Stimulated activated CD8-positive, alpha-beta memory T cell treated with anti-CD3 and anti-CD28 coated beads, Interleukin-12 subunit alpha, Interleukin-12 subunit beta, amount 100 ng/mL, for 24 hours (primary cell): ENCODE results near the gene TCEAL9.
"Not testable (repeated sequence)": the region's sequence is repeated elsewhere in the genome, so short reads cannot be mapped to it uniquely, and the experiment has no call there.

Experiments
- DNase-seq: peaks from one replicate; pipeline ENCODE4 v3.0.0-alpha.2; 2020; ENCODE audit errors: extremely low read depth

The TCEAL9 gene

GRCh38 chrX:103373581-103373980 is 17.3 kb downstream of the TCEAL9 start:
- no peak for DNase-seq

GRCh38 chrX:103376118-103376978 is 20.0 kb downstream of the TCEAL9 start, which contains the start of gene BEX3:
TSS of gene BEX3 (plus strand) at chrX:103376538. CDS start at chrX:103377522, 984 bp downstream.
- DNase-seq: no peak

- no peak for DNase-seq
Observed at GRCh38 chrX:103376979-103377324, 20.6 kb downstream of the TCEAL9 start.

GRCh38 chrX:103378990-103379389 is 22.7 kb downstream of the TCEAL9 start:
- no peak for DNase-seq

- no peak for DNase-seq
Observed at GRCh38 chrX:103382877-103383276, 26.6 kb downstream of the TCEAL9 start.

- no peak for DNase-seq
Observed at GRCh38 chrX:103384672-103385071, 28.4 kb downstream of the TCEAL9 start.

- DNase-seq: not testable (repeated sequence)
Observed at GRCh38 chrX:103385283-103385830, 29.1 kb downstream of the TCEAL9 start.

- DNase-seq: no peak
Observed at GRCh38 chrX:103386332-103386731, 30.0 kb downstream of the TCEAL9 start.

GRCh38 chrX:103393487-103393886 is 37.2 kb downstream of the TCEAL9 start:
- DNase-seq: no peak

- no peak for DNase-seq
Observed at GRCh38 chrX:103396186-103396585, 39.9 kb downstream of the TCEAL9 start.

GRCh38 chrX:103396660-103397059 is 40.4 kb downstream of the TCEAL9 start:
- no peak for DNase-seq

GRCh38 chrX:103397707-103398106 is 41.4 kb downstream of the TCEAL9 start:
- no peak for DNase-seq

GRCh38 chrX:103398421-103398864 is 42.1 kb downstream of the TCEAL9 start:
- no peak for DNase-seq

- DNase-seq: no peak
Observed at GRCh38 chrX:103399744-103400143, 43.4 kb downstream of the TCEAL9 start.

GRCh38 chrX:103400931-103401330 is 44.6 kb downstream of the TCEAL9 start:
- no peak for DNase-seq

GRCh38 chrX:103404231-103405008 is 48.1 kb downstream of the TCEAL9 start:
- DNase-seq: peak; percentile 9

GRCh38 chrX:103405009-103405333 is 48.7 kb downstream of the TCEAL9 start:
- no peak for DNase-seq

- no peak for DNase-seq
Observed at GRCh38 chrX:103406256-103406655, 50.0 kb downstream of the TCEAL9 start.

GRCh38 chrX:103407776-103408175 is 51.5 kb downstream of the TCEAL9 start:
- DNase-seq: no peak
